Right lobe of liver (tissue), 6 donors: ENCODE results near the gene BCL11B. TPM values are rescaled to one million over a fixed set of nuclear protein-coding genes. Genes with fewer than 3 reads are reported as not detected.

Source experiments
- ATAC-seq, 4 donors: fragments of 200-7000 bp; cut with Tn5 transposase; one replicate each; pipeline ENCODE4 v1.9.1; 2020; ENCODE audit warnings: mild to moderate bottlenecking in 4 of 4, moderate library complexity in 4 of 4
- DNase-seq, 3 donors: peaks; one replicate each; pipeline ENCODE4 v3.0.0-alpha.2; 2020
- H3K27ac ChIP-seq, 3 donors: fragments of 200-600 bp; one replicate each; pipeline ENCODE4 v1.8.0; 2022
- H3K27me3 ChIP-seq, 2 donors: fragments of 200-600 bp; one replicate each; pipeline ENCODE4 v1.8.0; 2022
- H3K36me3 ChIP-seq, 4 donors: fragments of 200-600 bp; sonication (generic) in 1 of 4; one replicate each; pipeline versions ENCODE4 v1.5.1 to v1.8.0; 2017 to 2022; ENCODE audit warnings: control low read depth in 1 of 4
- H3K4me1 ChIP-seq, 4 donors: fragments of 200-600 bp; sonication (generic) in 1 of 4; one replicate each; pipeline versions ENCODE4 v1.5.1 to v1.8.0; 2017 to 2022; ENCODE audit warnings: control low read depth in 1 of 4
- H3K4me3 ChIP-seq, 3 donors: fragments of 200-600 bp; one replicate each; pipeline ENCODE4 v1.8.0; 2022
- H3K9me3 ChIP-seq, 4 donors: fragments of 200-600 bp; sonication (generic) in 1 of 4; one replicate each; pipeline versions ENCODE4 v1.5.1 to v1.8.0; 2017 to 2022; ENCODE audit warnings: control low read depth in 1 of 4
- CTCF ChIP-seq, 4 donors: fragments of 200-600 bp in 3 of 4; fragments of 450-650 bp in 1 of 4; IDR thresholded peaks; one replicate each; pipeline versions ENCODE4 v1.5.1 to v1.8.0; 2016 to 2022; ENCODE audit warnings: antibody characterized with exemption in 4 of 4, mild to moderate bottlenecking in 2 of 4
- POLR2A ChIP-seq: fragments of 450-650 bp; IDR thresholded peaks from one replicate; pipeline ENCODE4 v1.6.1; 2017; ENCODE audit warnings: antibody characterized with exemption, mild to moderate bottlenecking
- WGBS: methylation state at CpG from one replicate; pipeline ENCODE4 v1.1.6; 2018; ENCODE audit warnings: low coverage, low lambda C conversion rate; ENCODE audit not compliant: insufficient coverage; ENCODE audit errors: missing lambda C conversion rate; 5-methylcytosine and 5-hydroxymethylcytosine counted together
- intact Hi-C, 2 donors: fragments of 100-400 bp; cut with DNase I; formaldehyde crosslinking; loops; one replicate each; pipeline versions ENCODE4 v1.11.2 to v1.14.1; 2022
- total RNA-seq, 6 experiments: library from RNA; depleted of rRNA in 2 of 6; stranded (reverse); fragments of >200 nt in 2 of 6; fragmentation: NEBNext Ultra II Directional in 3 of 6; extraction: Animal tissue kit (Norgen Biotek cat#: 25700) in 3 of 6; gene quantifications; one replicate each; pipeline versions ENCODE4 v1.1.0 to v1.2.4, GENCODE V29; 2016 to 2023
- donor health status: DM: no; HTN: yes; CAD: no.
- donor health status: DM: no; HTN: no; CAD: no.
- donor health status: DM: no; HTN: no; CAD: no.
- donor health status: DM: no; HTN: yes; CAD: no.
- donor health status: DM: no; HTN: yes; CAD: no.

BCL11B gene
- total RNA-seq, 6 experiments from 2014 or later = 0.04 to 0.61 (median 0.24) TPM

GRCh38 chr14:99267837-99268781 is 3.9 kb downstream of the BCL11B start:
- Histone ChIP-seq H3K4me3 (no peak overlapping the region), H3K27ac (no peak overlapping the region), H3K9me3 (no peaks in the 10 kb centered on the region), H3K27me3 (peaks cover 7 to 43% of the 10 kb centered on the region in 2 donors), H3K36me3 (no peaks in the 10 kb centered on the region), H3K4me1 (peaks cover 0 to 22% (median 7%) of the 10 kb centered on the region in 4 donors)
- no peak for DNase-seq
- TF ChIP-seq POLR2A = no peak
- no peak for TF ChIP-seq CTCF (IDR thresholded peaks at IDR 0.05)
- intact Hi-C loops = loop anchor here in 1 of 2 donors (10.0 kb wide), 1 partner anchor 1573 kb away; no protein-coding TSS in a partner anchor
- ATAC-seq = no peak
- WGBS = 14% methylated on average over 14 of the region's 16 CpGs

- Histone ChIP-seq H3K9me3 (no peaks in the 10 kb centered on the region), H3K36me3 (no peaks in the 10 kb centered on the region), H3K27ac (no peak overlapping the region), H3K4me3 (no peak overlapping the region), H3K27me3 (peaks cover 6 to 38% of the 10 kb centered on the region in 2 donors), H3K4me1 (peaks cover 0 to 16% (median 5%) of the 10 kb centered on the region in 4 donors)
- WGBS = 29% methylated on average over 4 of the region's 4 CpGs
- no peak for DNase-seq
- intact Hi-C loops = loop anchor here in 1 of 2 donors (10.0 kb wide), 1 partner anchor 1573 kb away; no protein-coding TSS in a partner anchor
- TF ChIP-seq POLR2A (no peak), CTCF (IDR thresholded peaks at IDR 0.05) (no peak)
- no peak for ATAC-seq
These were observed 4.6 kb downstream of the BCL11B start for GRCh38 chr14:99267381-99267780.

- peaks cover 0 to 30% of the 10 kb centered on the region in 2 donors for H3K27me3 ChIP-seq
- peaks cover 0 to 7% (median under 1%) of the 10 kb centered on the region in 4 donors for H3K4me1 ChIP-seq
- H3K27ac ChIP-seq = no peak overlapping the region
- no peaks in the 10 kb centered on the region for H3K9me3 ChIP-seq
- ATAC-seq (peak; percentile 90 to 97 (median 94)), DNase-seq (peak; percentile 73 to 80 (median 79))
- WGBS = 13% methylated on average over 30 of the region's 31 CpGs
- H3K36me3 ChIP-seq = no peaks in the 10 kb centered on the region
- intact Hi-C loops = loop anchor here in 1 of 2 donors (10.0 kb wide), 1 partner anchor 1572 kb away; no protein-coding TSS in a partner anchor
- TF ChIP-seq POLR2A (no peak), CTCF (IDR thresholded peaks at IDR 0.05) (peak; percentile 95 to 99 (median 98))
- H3K4me3 ChIP-seq = no peak overlapping the region
These were observed 5.5 kb downstream of the BCL11B start for GRCh38 chr14:99266181-99267178.

GRCh38 chr14:99265571-99265970 is 6.4 kb downstream of the BCL11B start:
- ATAC-seq = no peak
- H3K36me3 ChIP-seq = no peaks in the 10 kb centered on the region
- TF ChIP-seq POLR2A (no peak), CTCF (IDR thresholded peaks at IDR 0.05) (no peak)
- DNase-seq = no peak
- no peak overlapping the region for H3K27ac ChIP-seq
- H3K4me1 ChIP-seq = no peaks in the 10 kb centered on the region
- H3K9me3 ChIP-seq = no peaks in the 10 kb centered on the region
- peaks cover 0 to 26% of the 10 kb centered on the region in 2 donors for H3K27me3 ChIP-seq
- H3K4me3 ChIP-seq = no peak overlapping the region
- WGBS = 53% methylated on average over 10 of the region's 10 CpGs
- intact Hi-C loops = loop anchor here in 1 of 2 donors (10.0 kb wide), 1 partner anchor 1571 kb away; no protein-coding TSS in a partner anchor
